ENCODE measurements around the gene ROBO4. TPM values are rescaled to one million over a fixed set of nuclear protein-coding genes. Genes with fewer than 3 reads are reported as not detected.

Gene ROBO4
- total RNA-seq, 4 donors from 2014 or later, result 4.5 to 11.9 (median 8.6) TPM

GRCh38 chr11:124918950-124919349 lies 21.3 kb upstream of the ROBO4 start, which contains the start of gene HEPN1:
Gene HEPN1 (plus strand): TSS chr11:124919250.
- intact Hi-C loops (cut with DNase I), result no loop called here

GRCh38 chr11:124917115-124917637 lies 19.5 kb upstream of the ROBO4 start:
- no peak for DNase-seq
- 74 to 89% methylated on average over 5 to 6 of the region's 6 CpGs for WGBS, 2 donors
- Histone ChIP-seq H3K4me1 (peaks cover 0 to 11% (median 2%) of the 10 kb centered on the region in 3 donors), H3K9me3 (peaks cover 0 to 2% (median 0%) of the 10 kb centered on the region in 3 donors), H3K27me3 (peaks cover 0 to 42% (median 0%) of the 10 kb centered on the region in 4 donors), H3K36me3 (no peaks in the 10 kb centered on the region), H3K27ac (no peak overlapping the region), H3K4me3 (no peak overlapping the region)
- intact Hi-C loops (cut with DNase I), result no loop called here
- TF ChIP-seq POLR2A (IDR thresholded peaks at IDR 0.05) (no peak), CTCF (IDR thresholded peaks at IDR 0.05) (no peak)

More at GRCh38 chr11:124918950-124919349, 21.3 kb upstream of the ROBO4 start, which contains the start of gene HEPN1:
- TF ChIP-seq CTCF (IDR thresholded peaks at IDR 0.05) (no peak), POLR2A (IDR thresholded peaks at IDR 0.05) (no peak)
- no peak for DNase-seq
- no peak within 1 kb of the TSS for H3K4me3 ChIP-seq
- 74 to 76% methylated on average over 3 of the region's 3 CpGs for WGBS, 2 donors
- H3K36me3 ChIP-seq, result no peaks in the 10 kb centered on the region
- peaks cover 0 to 50% (median 0%) of the 10 kb centered on the region in 4 donors for H3K27me3 ChIP-seq
- no peak within 1 kb of the TSS for H3K27ac ChIP-seq
- H3K4me1 ChIP-seq, result peaks cover 0 to 11% (median 2%) of the 10 kb centered on the region in 3 donors
- H3K9me3 ChIP-seq, result no peaks in the 10 kb centered on the region

- no peak for TF ChIP-seq POLR2A (IDR thresholded peaks at IDR 0.05)
- TF ChIP-seq CTCF (IDR thresholded peaks at IDR 0.05), result no peak
- no peak for DNase-seq
- intact Hi-C loops (cut with DNase I), result no loop called here
- Histone ChIP-seq H3K4me3 (no peak overlapping the region), H3K4me1 (peaks cover 0 to 8% (median 2%) of the 10 kb centered on the region in 3 donors), H3K36me3 (no peaks in the 10 kb centered on the region), H3K27ac (no peak overlapping the region), H3K9me3 (peaks cover 0 to 4% (median 0%) of the 10 kb centered on the region in 3 donors), H3K27me3 (peaks cover 0 to 34% (median 0%) of the 10 kb centered on the region in 4 donors)
Observed at GRCh38 chr11:124916370-124916710, 18.7 kb upstream of the ROBO4 start.

DNA sequence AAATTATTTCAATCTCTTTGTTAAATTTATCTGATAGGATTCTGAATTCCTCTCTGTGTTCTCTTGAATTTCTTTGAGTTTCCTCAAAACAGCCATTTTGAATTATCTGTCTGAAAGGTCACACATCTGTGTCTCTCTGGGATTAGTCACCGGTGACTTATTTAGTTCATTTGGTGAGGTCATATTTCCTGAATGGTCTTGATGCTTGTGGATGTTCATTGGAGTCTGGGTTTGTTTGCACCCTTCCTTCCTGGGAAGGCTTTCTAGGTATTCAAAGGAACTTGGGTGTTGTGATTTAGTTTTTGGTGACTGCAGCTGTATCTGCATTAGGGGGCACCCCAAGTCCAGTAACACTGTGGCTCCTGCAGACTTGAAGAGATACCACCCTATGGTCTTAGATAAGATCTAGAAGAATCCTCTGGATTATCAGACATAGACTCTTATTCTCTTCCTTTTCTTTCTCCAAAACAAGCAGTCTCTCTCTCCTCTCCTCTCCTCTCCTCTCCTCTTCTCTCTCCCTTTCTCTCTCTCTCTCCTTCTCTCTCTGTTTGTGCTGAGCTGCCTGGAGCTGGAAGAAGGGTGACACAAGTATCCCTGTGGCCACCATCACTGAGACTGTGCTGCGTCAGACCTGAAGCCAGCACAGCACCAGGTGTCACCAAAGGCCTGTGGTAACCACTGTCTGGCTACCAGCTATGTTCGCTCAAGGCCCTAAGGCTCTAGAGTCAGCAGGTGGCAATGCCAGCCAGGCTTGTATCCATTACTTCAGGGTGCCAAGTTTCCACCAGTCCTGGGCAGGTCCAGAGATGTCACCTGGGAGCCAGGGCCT lies 18.1 kb upstream of the ROBO4 start:
- TF ChIP-seq POLR2A (IDR thresholded peaks at IDR 0.05) (no peak), CTCF (IDR thresholded peaks at IDR 0.05) (no peak)
- H3K27me3 ChIP-seq, result peaks cover 0 to 28% (median 0%) of the 10 kb centered on the region in 4 donors
- H3K4me3 ChIP-seq, result no peak overlapping the region
- DNase-seq, result no peak
- intact Hi-C loops (cut with DNase I), result no loop called here
- H3K4me1 ChIP-seq, result peaks cover 0 to 2% (median 0%) of the 10 kb centered on the region in 3 donors
- peaks cover 0 to 8% (median 0%) of the 10 kb centered on the region in 3 donors for H3K9me3 ChIP-seq
- no peak overlapping the region for H3K27ac ChIP-seq
- 55 to 64% methylated on average over 2 to 3 of the region's 3 CpGs for WGBS, 2 donors
- no peaks in the 10 kb centered on the region for H3K36me3 ChIP-seq

DNA sequence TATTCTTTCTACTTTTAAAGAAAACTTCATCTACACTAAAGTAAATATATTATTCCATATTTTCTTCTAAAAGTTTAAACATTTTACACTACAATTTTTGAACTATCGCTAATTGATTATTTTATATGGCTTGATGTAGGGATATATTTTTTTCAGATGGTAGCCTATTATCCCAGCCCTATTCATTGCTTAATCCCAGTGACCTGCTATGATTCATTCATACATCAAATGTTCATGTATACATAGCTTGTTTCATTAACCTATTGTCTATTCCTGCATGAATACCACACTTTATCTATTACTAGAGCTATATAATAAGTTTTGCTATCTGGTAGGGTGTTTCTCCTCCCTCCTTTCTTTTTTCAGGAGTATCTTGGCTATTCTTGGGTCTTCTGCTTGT lies 5.0 kb upstream of the ROBO4 start:
- no peak for TF ChIP-seq CTCF (IDR thresholded peaks at IDR 0.05)
- TF ChIP-seq POLR2A (IDR thresholded peaks at IDR 0.05), result no peak
- no peaks in the 10 kb centered on the region for H3K9me3 ChIP-seq
- DNase-seq, result no peak
- no peak overlapping the region for H3K4me3 ChIP-seq
- intact Hi-C loops (cut with DNase I), result no loop called here
- peaks cover 0 to 29% (median 7%) of the 10 kb centered on the region in 3 donors for H3K4me1 ChIP-seq
- 82 to 85% methylated on average over 1 of the region's 1 CpG for WGBS, 2 donors
- peaks cover 0 to 35% (median 0%) of the 10 kb centered on the region in 4 donors for H3K27me3 ChIP-seq
- H3K36me3 ChIP-seq, result no peaks in the 10 kb centered on the region
- H3K27ac ChIP-seq, result no peak overlapping the region

All from esophagus squamous epithelium (tissue), 5 donors.